GM12891 (cell line): ENCODE results near the gene SRGAP1.

Experiments used
- POLR2A ChIP-seq: IDR thresholded peaks from 2 replicates; pipeline ENCODE4 v1.6.1; 2011; ENCODE audit warnings: low read depth, low read length, control low read depth
- POLR2AphosphoS5 ChIP-seq: IDR thresholded peaks from 2 replicates; pipeline ENCODE4 v1.6.1; 2011; ENCODE audit warnings: low read depth, low read length, control low read depth
- SPI1 ChIP-seq: IDR thresholded peaks from 2 replicates; pipeline ENCODE4 v1.6.1; 2011; ENCODE audit warnings: low read depth, low read length, control low read depth
- TAF1 ChIP-seq: IDR thresholded peaks from 2 replicates; pipeline ENCODE4 v1.6.1; 2011; ENCODE audit warnings: low read depth, low read length, control low read depth

GRCh38 chr12:64061868-64062375 is 217.4 kb downstream of the SRGAP1 start:
- TF ChIP-seq POLR2A (no peak), TAF1 (no peak), POLR2AphosphoS5 (no peak), SPI1 (no peak)
